UCSD-AML1 (cell line): ENCODE results near the gene MUC5AC.

Experiments used
- DNase-seq: peaks from one replicate; lab custom pipeline; 2025; ENCODE audit not compliant: unreplicated experiment; lab: John Stamatoyannopoulos, UW

The MUC5AC gene

GRCh38 chr11:1194231-1194976, 36.7 kb downstream of the MUC5AC start:
- no peak for DNase-seq

- no peak for DNase-seq
These were observed 37.4 kb downstream of the MUC5AC start for GRCh38 chr11:1194977-1195681.

GRCh38 chr11:1195682-1196515, 38.1 kb downstream of the MUC5AC start:
- DNase-seq: no peak

GRCh38 chr11:1196516-1197391, 39.0 kb downstream of the MUC5AC start:
- no peak for DNase-seq

GRCh38 chr11:1197431-1197885, 39.7 kb downstream of the MUC5AC start:
- DNase-seq: no peak

- no peak for DNase-seq
These were observed 40.3 kb downstream of the MUC5AC start for GRCh38 chr11:1197886-1198560.

GRCh38 chr11:1198561-1199240, 40.9 kb downstream of the MUC5AC start:
- DNase-seq: no peak

- no peak for DNase-seq
These were observed 41.5 kb downstream of the MUC5AC start for GRCh38 chr11:1199241-1199750.

GRCh38 chr11:1199751-1200610, 42.2 kb downstream of the MUC5AC start:
- no peak for DNase-seq

- DNase-seq: no peak
These were observed 42.9 kb downstream of the MUC5AC start for GRCh38 chr11:1200611-1201191.

GRCh38 chr11:1201395-1202153, 43.8 kb downstream of the MUC5AC start:
- DNase-seq: no peak

- DNase-seq: no peak
These were observed 44.5 kb downstream of the MUC5AC start for GRCh38 chr11:1202154-1202775.

GRCh38 chr11:1202776-1203504, 45.2 kb downstream of the MUC5AC start:
- peak; percentile 62 for DNase-seq

- no peak for DNase-seq
These were observed 45.9 kb downstream of the MUC5AC start for GRCh38 chr11:1203505-1204271.

- no peak for DNase-seq
These were observed 46.8 kb downstream of the MUC5AC start for GRCh38 chr11:1204381-1205101.
